Brain microvascular endothelial cell (primary cell): ENCODE measurements around the gene LTB4R.

Experiments used
- DNase-seq: peaks from one replicate; pipeline ENCODE4 v3.0.0-alpha.2; 2020
- H3K27ac ChIP-seq: fragments of 250-450 bp; sonication (Bioruptor Pico); 2 replicates; pipeline ENCODE4 v1.5.1; 2020; ENCODE audit warnings: mild to moderate bottlenecking, moderate library complexity
- H3K27me3 ChIP-seq: fragments of 250-450 bp; sonication (Bioruptor Pico); replicated peaks from 2 replicates; pipeline ENCODE4 v1.5.1; 2020; ENCODE audit warnings: mild to moderate bottlenecking
- H3K36me3 ChIP-seq: fragments of 250-450 bp; sonication (Bioruptor Pico); replicated peaks from 2 replicates; pipeline ENCODE4 v1.5.1; 2020; ENCODE audit warnings: mild to moderate bottlenecking
- H3K4me3 ChIP-seq: 2 replicates; pipeline ENCODE4 v1.5.1; 2011; ENCODE audit warnings: low read depth, mild to moderate bottlenecking, control low read depth, low read length, moderate library complexity
- CTCF ChIP-seq: IDR thresholded peaks from 2 replicates; pipeline ENCODE4 v1.5.1; 2011; ENCODE audit warnings: low read depth, mild to moderate bottlenecking, moderate library complexity, low read length, control low read depth, inconsistent platforms; ENCODE audit errors: missing control alignments
- in situ Hi-C: cut with HindIII; loops from 2 replicates; pipeline ENCODE4 v1.10.0; 2017; ENCODE audit warnings: low sequenced_read_pairs, low pct_ligation_motif_present

Gene LTB4R

GRCh38 chr14:24300326-24300980 is 10.8 kb upstream of the LTB4R start:
- in situ Hi-C loops = no loop called here
- Histone ChIP-seq H3K27me3 (no peaks in the 10 kb centered on the region), H3K4me3 (peak overlapping the region; percentile 98), H3K27ac (no peak overlapping the region), H3K36me3 (peaks cover 45% of the 10 kb centered on the region)
- DNase-seq = no peak
- TF ChIP-seq CTCF = no peak

- DNase-seq = no peak
- no peak overlapping the region for H3K27ac ChIP-seq
- peaks cover 50% of the 10 kb centered on the region for H3K36me3 ChIP-seq
- TF ChIP-seq CTCF = no peak
- no peak overlapping the region for H3K4me3 ChIP-seq
- no peaks in the 10 kb centered on the region for H3K27me3 ChIP-seq
- in situ Hi-C loops = no loop called here
Observed at GRCh38 chr14:24304019-24304387, 7.3 kb upstream of the LTB4R start.

- H3K27me3 ChIP-seq = no peaks in the 10 kb centered on the region
- no peak overlapping the region for H3K4me3 ChIP-seq
- H3K36me3 ChIP-seq = peaks cover 42% of the 10 kb centered on the region
- H3K27ac ChIP-seq = no peak overlapping the region
- no peak for TF ChIP-seq CTCF
- in situ Hi-C loops = no loop called here
- DNase-seq = no peak
Observed at GRCh38 chr14:24307156-24307574, 4.1 kb upstream of the LTB4R start.

- H3K36me3 ChIP-seq = peaks cover 36% of the 10 kb centered on the region
- peak; percentile 55 for DNase-seq
Observed at GRCh38 chr14:24307575-24308341, 3.5 kb upstream of the LTB4R start, which contains the start of gene CIDEB. Gene CIDEB (minus strand): TSS chr14:24307977. CDS start chr14:24307858, 119 bp downstream.

GRCh38 chr14:24308342-24309124 is 2.8 kb upstream of the LTB4R start:
- H3K4me3 ChIP-seq = no peak overlapping the region
- no peak overlapping the region for H3K27ac ChIP-seq
- in situ Hi-C loops = no loop called here
- H3K36me3 ChIP-seq = peaks cover 30% of the 10 kb centered on the region
- no peak for TF ChIP-seq CTCF
- H3K27me3 ChIP-seq = no peaks in the 10 kb centered on the region
- DNase-seq = no peak

More at GRCh38 chr14:24307575-24308341, 3.5 kb upstream of the LTB4R start, which contains the start of gene CIDEB:
- no peak within 1 kb of the TSS for H3K4me3 ChIP-seq
- no peak within 1 kb of the TSS for H3K27ac ChIP-seq
- H3K27me3 ChIP-seq = no peaks in the 10 kb centered on the region
- in situ Hi-C loops = no loop called here
- peak; percentile 98 for TF ChIP-seq CTCF
